ENCODE data around the gene PLEKHG1.

- TF ChIP-seq CTCF (IDR thresholded peaks at IDR 0.05) (no peak), POLR2A (IDR thresholded peaks at IDR 0.05) (no peak)
These were observed 12.0 kb upstream of the PLEKHG1 start for GRCh38 chr6:150587637-150588036.
